ENCODE results near the gene CHIT1. TPM values are rescaled to one million over a fixed set of nuclear protein-coding genes. Genes with fewer than 3 reads are reported as not detected.
"Not testable (repeated sequence)": the region's sequence is repeated elsewhere in the genome, so short reads cannot be mapped to it uniquely, and the experiment has no call there.

The CHIT1 gene
- polyA plus RNA-seq (2013, experiment 1 of 2; ENCODE audit: insufficient read length), result not detected
- polyA plus RNA-seq (2013, experiment 2 of 2; ENCODE audit: insufficient read length), result not detected

DNA sequence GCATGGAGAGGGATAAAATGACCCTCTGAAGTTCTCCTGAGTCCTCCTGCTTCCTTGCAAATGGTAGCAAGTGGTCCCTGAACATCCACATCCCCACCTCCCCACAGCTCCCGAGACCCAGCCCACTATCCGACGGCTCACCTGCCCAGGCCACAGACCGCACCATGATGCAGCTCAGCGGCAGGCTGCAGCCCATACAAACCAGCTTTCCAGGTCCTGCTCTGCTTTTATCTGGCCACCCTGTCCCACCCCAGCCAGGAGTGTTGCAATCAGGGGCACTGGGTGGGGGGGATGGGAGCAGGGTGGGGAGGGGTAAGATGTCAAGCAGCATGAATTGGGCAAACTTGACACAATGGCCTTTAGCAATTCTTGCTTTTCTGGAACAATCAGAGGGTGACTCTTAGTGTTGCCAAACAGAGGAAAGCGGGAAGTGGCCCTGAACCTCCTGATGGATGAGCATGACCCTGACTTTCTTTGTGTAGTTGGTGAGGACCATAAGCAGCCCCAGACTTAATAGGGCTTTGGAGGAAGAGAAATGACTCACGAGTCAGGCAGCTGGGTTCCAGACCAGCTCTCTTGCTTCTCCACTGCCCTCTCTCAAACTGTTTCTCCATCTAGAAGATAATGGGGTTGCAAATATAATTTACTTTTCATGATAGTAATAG lies at the start of gene CHIT1:
Gene CHIT1 (minus strand): TSS at position 203 of the 665 bp plus-strand sequence. CDS start 37 bp downstream, at position 166.
- no peak for DNase-seq

- no peak for DNase-seq
These were observed 49.5 kb upstream of the CHIT1 start for GRCh38 chr1:203278885-203279406.

GRCh38 chr1:203278082-203278884 lies 48.8 kb upstream of the CHIT1 start:
- peak; percentile 84 for DNase-seq

DNA sequence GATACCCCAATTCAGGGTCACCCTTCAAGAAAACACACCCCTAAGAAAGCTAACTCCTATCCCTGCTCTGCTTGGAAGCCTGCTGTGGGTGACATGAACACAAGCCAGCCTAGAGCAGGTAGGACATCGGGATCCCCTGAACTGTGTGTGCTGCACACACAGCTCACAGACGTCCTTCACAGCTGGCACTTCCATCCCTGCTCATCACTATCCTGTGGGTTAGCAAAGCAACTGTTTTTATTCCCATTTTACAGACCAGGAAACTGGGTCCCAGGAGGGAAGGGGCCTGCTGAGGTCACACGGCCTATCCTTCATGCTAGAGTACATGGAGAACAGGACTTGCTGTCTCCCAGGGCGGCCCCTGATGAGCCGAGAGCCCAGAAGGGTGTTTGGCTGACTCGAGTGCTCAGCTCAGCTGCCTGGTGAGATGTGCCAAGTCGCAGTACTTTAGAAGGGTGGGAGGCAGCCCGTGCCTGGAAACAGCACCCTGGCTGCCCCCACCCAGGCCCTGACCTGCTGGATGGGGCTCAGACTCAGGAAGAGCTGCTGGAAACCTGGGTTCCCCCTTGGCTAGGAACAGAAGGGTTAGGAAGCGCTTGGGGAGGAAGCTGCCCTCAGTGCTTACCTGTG lies 47.6 kb upstream of the CHIT1 start:
- no peak for DNase-seq

DNA sequence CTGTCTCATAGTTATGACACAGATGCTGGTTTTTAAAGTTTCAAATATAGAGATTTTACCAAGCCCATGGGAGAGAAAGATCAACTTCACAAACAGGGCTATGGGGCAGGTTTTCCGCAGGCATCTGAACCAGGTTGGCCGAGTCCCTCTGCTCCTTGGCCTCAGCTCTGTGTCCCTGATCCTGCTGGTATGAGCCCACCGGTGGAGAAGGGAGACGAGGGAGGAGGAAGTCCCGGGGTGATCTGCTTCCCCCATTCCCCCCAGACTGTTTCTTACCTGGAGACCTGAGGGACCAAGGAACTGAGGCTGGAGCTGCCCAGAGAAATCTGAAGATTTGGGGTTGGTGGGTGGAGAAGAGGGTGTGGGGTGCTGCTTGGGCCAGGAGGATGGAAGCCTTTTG lies 46.9 kb upstream of the CHIT1 start:
- DNase-seq, result no peak

DNA sequence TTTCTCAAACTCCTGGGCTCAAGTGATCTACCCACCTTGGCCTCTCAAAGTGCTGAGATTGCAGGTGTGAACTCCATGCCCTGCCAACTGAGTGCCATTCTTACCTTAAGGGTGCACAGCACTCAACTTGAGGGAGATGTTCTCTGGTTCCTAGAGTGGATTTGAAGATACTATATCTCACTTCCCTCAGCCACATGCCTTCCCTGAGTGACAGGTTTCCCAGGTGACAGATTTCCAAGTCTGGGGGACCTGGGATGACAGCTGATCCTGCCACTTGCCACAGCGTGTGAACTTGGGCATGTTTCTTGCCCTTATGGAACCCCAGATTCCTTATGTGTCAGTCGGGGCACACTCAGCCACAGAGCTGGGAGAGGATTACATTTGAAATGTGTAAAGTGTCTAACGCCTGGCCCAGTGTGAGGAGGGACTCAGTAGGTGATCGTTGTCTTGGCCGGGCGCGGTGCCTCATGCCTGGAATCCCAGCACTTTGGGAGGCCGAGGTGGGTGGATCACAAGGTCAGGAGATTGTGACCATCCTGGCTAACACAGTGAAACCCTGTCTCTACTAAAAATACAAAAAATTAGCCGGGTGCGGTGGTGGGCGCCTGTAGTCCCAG lies 46.3 kb upstream of the CHIT1 start:
- no peak for DNase-seq

DNA sequence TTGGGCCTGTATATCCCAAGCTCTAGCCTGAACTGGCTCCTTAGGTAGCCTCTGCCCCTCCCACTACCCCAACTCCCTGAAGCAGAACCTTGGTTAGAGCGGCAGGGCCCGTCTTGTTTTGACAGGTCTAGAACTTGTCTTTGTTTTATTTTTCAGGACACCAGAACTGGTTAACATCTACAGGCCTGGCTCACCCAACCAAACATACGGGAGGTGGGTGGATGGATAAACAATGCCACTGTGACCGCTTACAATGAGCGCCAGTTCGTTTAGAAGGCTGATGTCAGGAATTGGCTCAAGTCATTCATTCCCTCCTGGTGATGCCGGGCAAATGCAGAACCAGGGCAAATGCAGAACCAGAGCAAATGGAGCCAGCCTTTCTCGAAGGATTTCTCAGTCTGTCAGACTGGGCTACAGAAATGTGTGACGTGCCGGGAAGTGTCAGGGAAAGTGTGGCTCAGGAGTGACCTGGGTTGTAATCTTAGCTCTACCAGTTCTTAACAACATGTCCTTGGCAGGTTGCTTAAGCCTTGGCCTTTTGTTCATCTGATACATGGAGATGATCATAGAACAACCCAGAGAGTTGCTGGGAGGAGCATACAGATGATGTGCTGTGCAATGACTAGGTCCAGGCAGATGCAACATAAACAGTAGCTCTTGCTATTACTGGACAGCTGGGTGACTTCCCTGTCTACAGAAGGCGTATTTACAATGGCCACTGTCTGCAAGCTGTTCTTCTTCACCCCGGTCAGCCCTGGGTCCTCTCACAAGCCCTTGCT lies 45.3 kb upstream of the CHIT1 start:
- DNase-seq, result no peak

DNA sequence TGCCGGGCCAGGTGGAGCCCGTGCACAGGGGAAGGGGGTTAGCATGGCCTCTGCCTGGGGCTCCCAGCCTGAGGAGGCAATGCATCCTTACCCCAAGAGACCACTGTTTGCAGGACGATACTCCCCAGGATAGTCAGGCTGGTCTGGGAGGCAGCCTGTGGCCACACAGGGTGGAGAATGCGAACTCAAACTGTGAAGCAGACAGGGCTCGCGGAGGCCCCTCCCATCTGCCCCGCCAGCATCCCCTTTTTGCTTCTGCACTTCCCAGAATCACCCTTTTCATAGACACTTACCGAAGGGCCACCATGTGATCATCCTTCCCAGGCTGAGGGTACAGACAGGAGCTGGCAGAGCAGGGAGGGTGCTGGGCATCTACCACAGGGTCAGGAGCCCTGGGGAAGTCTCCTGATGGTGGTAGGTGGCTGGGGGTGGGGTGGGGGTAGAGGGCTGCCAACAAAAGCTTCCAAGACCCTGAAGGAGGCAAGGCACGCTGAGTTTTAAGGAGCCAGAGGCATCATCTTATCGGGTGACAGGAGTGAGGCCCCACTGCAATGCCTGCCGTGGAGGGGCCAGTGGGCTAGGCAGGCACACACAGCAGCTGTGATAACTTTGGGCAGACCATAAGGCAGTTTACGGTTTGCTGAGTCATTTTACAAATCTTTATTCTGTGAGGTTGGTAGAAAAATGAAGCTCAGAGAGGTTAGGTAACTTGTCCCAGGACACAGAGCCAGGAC lies 44.6 kb upstream of the CHIT1 start:
- DNase-seq, result no peak

- DNase-seq, result peak; percentile 83
These were observed 43.9 kb upstream of the CHIT1 start for GRCh38 chr1:203273206-203273868.

DNA sequence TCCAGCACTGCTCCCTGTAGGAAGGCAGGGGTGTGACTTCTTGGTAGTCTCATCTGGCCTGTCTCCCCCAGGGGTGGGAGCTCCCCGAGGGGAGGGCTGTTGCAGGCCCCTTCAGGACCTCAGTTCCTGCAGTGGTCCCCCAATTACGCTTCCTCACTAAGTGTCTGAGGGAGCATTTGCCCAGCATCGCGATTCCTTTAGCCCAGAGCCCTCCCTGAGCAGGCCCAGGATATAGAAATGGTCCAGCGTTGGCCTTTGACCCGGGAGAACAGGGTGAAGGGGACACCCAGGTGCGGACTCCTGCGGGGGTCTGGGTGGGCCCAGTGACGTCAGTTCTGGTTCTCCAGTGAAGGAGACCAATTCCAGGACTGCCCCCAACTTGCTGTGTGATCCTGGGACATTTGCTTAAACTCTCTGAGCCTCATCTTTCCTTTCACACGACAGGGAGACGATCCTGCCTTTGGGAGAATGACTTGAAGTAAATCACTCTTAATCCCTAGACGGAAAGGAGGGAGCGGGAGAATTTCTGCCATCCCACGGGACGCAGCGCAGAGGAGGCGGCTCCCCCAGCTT lies 43.2 kb upstream of the CHIT1 start:
- no peak for DNase-seq

GRCh38 chr1:203271962-203272632 lies 42.6 kb upstream of the CHIT1 start:
- DNase-seq, result no peak

DNA sequence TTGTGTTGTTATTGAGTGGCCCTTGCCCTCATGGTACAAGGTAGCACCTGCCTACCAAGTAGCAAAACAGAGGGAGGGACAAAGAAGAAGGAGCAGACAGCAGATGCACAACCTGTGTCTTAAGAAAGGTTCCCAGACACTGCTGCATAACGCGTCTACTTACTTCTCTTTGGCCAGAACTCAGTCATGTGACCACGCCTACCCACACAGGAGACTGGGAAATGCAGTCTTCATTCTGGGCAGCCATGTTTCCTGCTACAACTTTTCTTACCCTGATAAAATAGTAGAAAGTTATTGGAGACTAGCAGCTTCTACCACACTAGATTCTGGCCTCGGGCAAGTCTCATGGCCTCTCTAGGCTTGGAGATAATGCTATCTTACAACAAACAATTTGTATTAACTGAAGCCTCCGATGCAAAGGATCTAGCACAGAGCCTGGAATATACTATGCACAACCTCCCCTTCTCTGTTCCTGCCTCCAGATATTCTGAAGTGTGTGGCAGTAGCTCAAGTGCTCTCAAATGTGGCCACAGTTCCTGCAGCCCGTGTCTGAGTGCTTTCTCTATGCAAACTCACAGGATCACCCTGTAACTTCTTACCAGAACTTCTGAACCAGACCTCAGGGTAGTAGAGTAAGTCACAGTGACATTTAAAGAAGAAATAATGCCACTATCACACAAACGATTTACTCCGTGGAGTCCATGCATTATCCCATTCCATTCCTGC lies 41.7 kb upstream of the CHIT1 start:
- DNase-seq, result peak; percentile 67

DNA sequence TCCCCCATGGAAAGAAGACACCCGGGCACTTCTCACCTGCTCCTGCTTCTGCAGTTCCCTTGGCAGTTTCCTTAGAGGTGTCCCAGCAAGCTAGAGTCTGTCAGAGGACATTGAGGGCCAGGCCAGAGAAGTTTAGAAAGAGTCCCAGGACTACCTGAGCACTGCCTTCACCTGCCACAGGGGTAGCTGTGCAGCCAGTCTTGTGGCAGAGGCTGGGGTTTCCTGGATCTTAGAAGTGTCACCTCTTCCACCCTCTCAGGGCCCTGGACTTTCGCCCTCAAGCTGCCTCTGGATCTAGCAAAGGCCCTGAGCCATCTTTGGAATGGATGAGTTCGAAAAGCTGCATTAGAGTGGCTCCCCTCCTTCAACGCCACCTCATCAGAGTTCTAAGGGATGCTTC lies 41.0 kb upstream of the CHIT1 start:
- DNase-seq, result no peak

GRCh38 chr1:203269654-203270020 lies 40.2 kb upstream of the CHIT1 start:
- DNase-seq, result no peak

GRCh38 chr1:203268901-203269653 lies 39.6 kb upstream of the CHIT1 start:
- DNase-seq, result peak; percentile 69

- no peak for DNase-seq
These were observed 38.4 kb upstream of the CHIT1 start for GRCh38 chr1:203267912-203268311.

GRCh38 chr1:203267347-203267846 lies 37.9 kb upstream of the CHIT1 start:
- DNase-seq, result peak; percentile 85

DNA sequence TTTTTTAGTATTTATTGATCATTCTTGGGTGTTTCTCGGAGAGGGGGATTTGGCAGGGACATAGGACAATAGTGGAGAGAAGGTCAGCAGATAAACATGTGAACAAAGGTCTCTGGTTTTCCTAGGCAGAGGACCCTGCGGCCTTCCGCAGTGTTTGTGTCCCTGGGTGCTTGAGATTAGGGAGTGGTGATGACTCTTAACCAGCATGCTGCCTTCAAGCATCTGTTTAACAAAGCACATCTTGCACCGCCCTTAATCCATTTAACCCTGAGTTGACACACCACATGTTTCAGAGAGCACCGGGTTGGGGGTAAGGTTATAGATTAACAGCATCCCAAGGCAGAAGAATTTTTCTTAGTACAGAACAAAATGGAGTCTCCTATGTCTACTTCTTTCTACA lies 36.7 kb upstream of the CHIT1 start:
- DNase-seq, result not testable (repeated sequence)
